KG1 (cell line): Measurements from ENCODE around the gene C5orf63.
"Not testable (repeated sequence)": the region's sequence is repeated elsewhere in the genome, so short reads cannot be mapped to it uniquely, and the experiment has no call there.

ENCODE experiments used
- DNase-seq: peaks from one replicate; lab custom pipeline; 2025; lab: John Stamatoyannopoulos, UW

The C5orf63 gene

GRCh38 chr5:127007522-127007921 is 65.8 kb downstream of the C5orf63 start:
- DNase-seq: no peak

DNA sequence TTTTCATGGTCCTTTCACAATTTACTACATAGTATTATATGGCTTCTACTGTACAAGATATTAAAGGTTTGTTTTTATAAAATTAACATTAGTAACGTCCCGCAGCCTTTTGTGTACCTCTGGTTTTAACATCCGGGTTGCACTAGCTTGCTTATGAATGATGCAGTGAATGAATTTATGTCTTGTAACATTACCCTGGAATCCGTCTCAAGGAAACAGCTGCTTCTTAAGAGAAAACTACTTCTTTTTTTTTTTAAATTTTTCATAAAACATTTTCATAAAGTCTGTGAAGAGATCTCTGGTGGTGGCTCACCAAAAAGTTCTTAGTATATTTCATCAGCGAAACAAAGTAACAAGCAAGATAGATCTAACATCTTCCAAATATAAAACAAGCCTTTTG is 66.6 kb downstream of the C5orf63 start:
- DNase-seq: no peak

GRCh38 chr5:127005282-127005681 is 68.0 kb downstream of the C5orf63 start:
- not testable (repeated sequence) for DNase-seq

DNA sequence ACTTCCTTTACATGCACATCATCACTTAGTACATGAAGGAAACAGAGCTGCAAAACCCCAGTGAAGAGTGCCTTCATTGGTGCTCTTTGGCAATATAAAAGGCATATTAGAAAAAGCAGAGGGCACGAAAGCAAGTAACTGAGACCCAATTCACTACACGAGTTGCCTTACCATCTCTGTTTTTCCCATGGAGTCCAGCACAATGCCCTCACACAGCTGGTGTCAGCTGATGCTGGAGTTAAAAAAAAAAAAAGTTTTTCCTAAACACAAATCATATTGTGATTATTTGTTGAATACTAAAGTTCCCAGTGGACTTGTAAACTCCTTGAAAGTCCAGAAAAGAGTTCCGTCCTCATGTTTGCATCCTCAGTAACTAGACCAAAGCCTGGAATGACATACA is 68.6 kb downstream of the C5orf63 start:
- DNase-seq: no peak

- DNase-seq: no peak
These were observed 69.4 kb downstream of the C5orf63 start for GRCh38 chr5:127003798-127004495.

- DNase-seq: no peak
These were observed 70.9 kb downstream of the C5orf63 start for GRCh38 chr5:127002390-127002789.

GRCh38 chr5:127001621-127002296 is 71.5 kb downstream of the C5orf63 start:
- DNase-seq: no peak
